HEK293T (cell line): Measurements from ENCODE around the gene DAO.

ENCODE experiments used
- CTCF ChIA-PET: fragments of 350-600 bp; formaldehyde crosslinking; extraction: SDS; loops from one replicate; lab custom pipeline; 2021; ENCODE audit warnings: antibody characterized with exemption, inconsistent platforms; lab: Yijun Ruan, JAX
- POLR2A ChIA-PET: fragments of 350-600 bp; formaldehyde crosslinking; extraction: SDS; loops from one replicate; lab custom pipeline; 2020; ENCODE audit warnings: antibody characterized with exemption, inconsistent platforms; lab: Yijun Ruan, JAX
- DNase-seq: peaks from one replicate; pipeline ENCODE4 v3.0.0; 2012; ENCODE audit warnings: mixed read lengths; ENCODE audit errors: extremely low spot score
- ARNT ChIP-seq: fragments of 450-650 bp; IDR thresholded peaks from 2 replicates; pipeline ENCODE4 v1.6.1; 2017; ENCODE audit warnings: mild to moderate bottlenecking
- BHLHE40 ChIP-seq: fragments of 450-650 bp; IDR thresholded peaks from 2 replicates; pipeline ENCODE4 v1.6.1; 2016; ENCODE audit warnings: mild to moderate bottlenecking, moderate library complexity, borderline replicate concordance
- CTBP1 ChIP-seq: fragments of 450-650 bp; IDR thresholded peaks from 2 replicates; pipeline ENCODE4 v1.6.1; 2016; ENCODE audit warnings: borderline replicate concordance
- ELF4 ChIP-seq: fragments of 450-650 bp; IDR thresholded peaks from 2 replicates; pipeline ENCODE4 v1.6.1; 2017; ENCODE audit warnings: antibody characterized with exemption
- FOXA1 ChIP-seq: fragments of 450-650 bp; IDR thresholded peaks from 2 replicates; pipeline ENCODE4 v1.6.1; 2016; ENCODE audit warnings: mild to moderate bottlenecking
- FOXK2 ChIP-seq: fragments of 450-650 bp; IDR thresholded peaks from 2 replicates; pipeline ENCODE4 v1.6.1; 2016; ENCODE audit warnings: mild to moderate bottlenecking
- FOXM1 ChIP-seq: fragments of 450-650 bp; IDR thresholded peaks from 2 replicates; pipeline ENCODE4 v1.6.1; 2017; ENCODE audit warnings: mild to moderate bottlenecking, borderline replicate concordance
- HDGF ChIP-seq: fragments of 450-650 bp; IDR thresholded peaks from 2 replicates; pipeline ENCODE4 v1.6.1; 2017; ENCODE audit warnings: antibody characterized with exemption, borderline replicate concordance
- L3MBTL2 ChIP-seq: fragments of 450-650 bp; conservative IDR thresholded peaks from 2 replicates; pipeline ENCODE4 v1.6.1; 2016; ENCODE audit warnings: mild to moderate bottlenecking
- LEF1 ChIP-seq: fragments of 450-650 bp; IDR thresholded peaks from 2 replicates; pipeline ENCODE4 v1.6.1; 2017; ENCODE audit warnings: mild to moderate bottlenecking, borderline replicate concordance
- NFRKB ChIP-seq: fragments of 450-650 bp; IDR thresholded peaks from 2 replicates; pipeline ENCODE4 v1.6.1; 2016; ENCODE audit warnings: mild to moderate bottlenecking, moderate library complexity
- PKNOX1 ChIP-seq: fragments of 450-650 bp; IDR thresholded peaks from 2 replicates; pipeline ENCODE4 v1.6.1; 2016
- SP1 ChIP-seq: fragments of 450-650 bp; IDR thresholded peaks from 2 replicates; pipeline ENCODE4 v1.6.1; 2017
- SUZ12 ChIP-seq: fragments of 450-650 bp; IDR thresholded peaks from 2 replicates; pipeline ENCODE4 v1.6.1; 2016; ENCODE audit warnings: mild to moderate bottlenecking
- TARDBP ChIP-seq: fragments of 450-650 bp; IDR thresholded peaks from 2 replicates; pipeline ENCODE4 v1.6.1; 2016
- ZNF384 ChIP-seq: fragments of 450-650 bp; IDR thresholded peaks from 2 replicates; pipeline ENCODE4 v1.6.1; 2016

The DAO gene

GRCh38 chr12:108896336-108896735 is 16.4 kb downstream of the DAO start:
- ChIA-PET CTCF (interaction anchor here (0.6 kb wide), 1 partner anchor 16 kb away, joined by 3 read pairs; no protein-coding TSS in a partner anchor), POLR2A (no interaction called here)
- TF ChIP-seq FOXM1 (no peak), LEF1 (no peak), FOXA1 (no peak), FOXK2 (no peak), TARDBP (no peak), ARNT (no peak), PKNOX1 (no peak), CTBP1 (no peak), BHLHE40 (no peak), L3MBTL2 (no peak), ELF4 (no peak), SUZ12 (no peak), HDGF (no peak), ZNF384 (no peak), NFRKB (no peak), SP1 (no peak)
- no peak for DNase-seq

DNA sequence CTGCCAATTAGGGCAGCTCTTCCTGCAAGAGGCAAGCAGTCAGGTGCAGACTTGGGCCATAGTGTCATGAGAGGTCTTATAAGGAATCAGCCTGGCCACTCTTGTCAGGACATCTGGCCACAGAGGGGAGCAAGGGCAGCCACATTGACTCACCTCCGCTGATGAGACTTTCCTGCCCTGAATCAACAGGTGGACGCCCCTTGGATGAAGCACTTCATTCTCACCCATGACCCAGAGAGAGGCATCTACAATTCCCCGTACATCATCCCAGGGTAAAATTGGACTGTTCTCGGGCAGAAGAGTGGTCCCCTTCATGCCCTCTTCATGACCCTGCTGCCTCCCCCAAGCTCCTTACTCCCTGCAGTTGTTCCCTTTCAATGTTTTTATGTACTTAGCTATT is 16.9 kb downstream of the DAO start:
- CTCF ChIA-PET, result interaction anchor here (0.6 kb wide), 1 partner anchor 17 kb away, joined by 3 read pairs; no protein-coding TSS in a partner anchor
- DNase-seq, result no peak
- POLR2A ChIA-PET, result no interaction called here
- TF ChIP-seq TARDBP (no peak), ARNT (no peak), BHLHE40 (no peak), CTBP1 (no peak), ZNF384 (no peak), L3MBTL2 (no peak), NFRKB (no peak), FOXM1 (no peak), ELF4 (no peak), SP1 (no peak), HDGF (no peak), SUZ12 (no peak), FOXA1 (no peak), LEF1 (no peak), FOXK2 (no peak)

GRCh38 chr12:108899145-108899544 is 19.3 kb downstream of the DAO start:
- DNase-seq, result no peak
- ChIA-PET CTCF (no interaction called here), POLR2A (no interaction called here)
- TF ChIP-seq FOXM1 (no peak), CTBP1 (no peak), ZNF384 (no peak), LEF1 (no peak)

DNA sequence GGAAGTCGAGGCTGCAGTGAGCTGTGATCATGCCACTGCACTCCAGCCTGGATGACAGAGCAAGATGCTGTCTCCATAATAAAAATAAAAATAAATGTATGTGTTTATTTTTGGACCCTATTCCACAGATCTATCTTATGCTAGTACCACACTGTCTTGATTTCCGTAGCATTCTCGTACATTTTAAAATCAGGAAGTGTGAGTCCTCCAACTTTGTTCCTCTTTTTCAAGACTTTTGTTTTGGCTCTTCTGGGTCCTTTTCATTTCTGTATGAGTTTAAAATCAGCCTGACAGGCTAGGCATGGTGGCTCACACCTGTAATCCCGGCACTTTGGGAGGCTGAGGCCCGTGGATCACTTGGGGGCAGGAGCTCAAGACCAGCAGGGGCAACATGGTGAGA is 25.8 kb downstream of the DAO start:
- CTCF ChIA-PET, result no interaction called here
- POLR2A ChIA-PET, result no interaction called here
- TF ChIP-seq ARNT (no peak), L3MBTL2 (no peak), BHLHE40 (no peak), NFRKB (no peak), HDGF (no peak), LEF1 (no peak), SP1 (no peak), TARDBP (no peak), ZNF384 (no peak), SUZ12 (no peak), PKNOX1 (no peak), ELF4 (no peak), FOXK2 (no peak), CTBP1 (no peak), FOXA1 (no peak), FOXM1 (no peak)
- DNase-seq, result no peak

GRCh38 chr12:108906971-108907370 is 27.1 kb downstream of the DAO start:
- POLR2A ChIA-PET, result no interaction called here
- TF ChIP-seq ARNT (no peak), SP1 (no peak), BHLHE40 (no peak), FOXM1 (no peak), TARDBP (no peak), FOXA1 (no peak), ELF4 (no peak), L3MBTL2 (no peak), LEF1 (no peak)
- CTCF ChIA-PET, result no interaction called here

DNA sequence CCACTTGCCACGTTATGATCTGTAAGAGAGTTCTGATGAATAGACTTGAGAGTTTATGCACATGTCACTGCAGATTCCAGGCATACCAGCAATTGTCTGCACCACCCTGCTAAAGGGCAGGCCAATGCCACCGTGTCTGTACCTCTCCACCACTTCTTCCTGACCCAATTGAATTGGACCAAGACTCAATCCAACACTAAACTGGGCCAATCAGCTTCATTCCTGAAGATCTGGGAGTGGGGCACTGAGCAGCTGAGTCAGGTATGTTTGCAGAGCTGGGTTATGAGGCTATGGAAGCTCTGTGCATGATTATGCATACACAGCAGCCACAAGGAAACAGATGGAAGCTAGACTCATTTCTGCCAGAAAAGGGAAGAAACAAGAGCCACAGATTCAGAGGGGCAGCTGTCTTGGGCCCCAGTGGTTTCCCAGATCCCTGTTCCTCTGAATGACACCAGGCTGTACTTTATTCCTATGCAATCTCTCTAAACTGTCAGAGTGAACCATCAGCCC is 28.0 kb downstream of the DAO start:
- TF ChIP-seq HDGF (no peak), L3MBTL2 (no peak)
- no peak for DNase-seq
- POLR2A ChIA-PET, result interaction anchor here (0.7 kb wide), 1 partner anchor 50 kb away, joined by 3 read pairs; the partner anchor contains the start of gene SSH1
- CTCF ChIA-PET, result interaction anchor here (0.6 kb wide), 1 partner anchor 29 kb away, joined by 3 read pairs; no protein-coding TSS in a partner anchor

More at GRCh38 chr12:108906971-108907370, 27.1 kb downstream of the DAO start:
- DNase-seq, result no peak

GRCh38 chr12:108910336-108910735 is 30.4 kb downstream of the DAO start:
- no peak for DNase-seq
- ChIA-PET POLR2A (no interaction called here), CTCF (no interaction called here)
- TF ChIP-seq PKNOX1, result no peak
- TF ChIP-seq SP1, result no peak
- no peak for TF ChIP-seq FOXK2
- no peak for TF ChIP-seq TARDBP
- TF ChIP-seq LEF1, result no peak
